DMS 273 (cell line): Measurements from ENCODE around the gene DQX1.
"Not testable (repeated sequence)": the region's sequence is repeated elsewhere in the genome, so short reads cannot be mapped to it uniquely, and the experiment has no call there.

Experiments used
- DNase-seq: peaks from one replicate; lab custom pipeline; 2025; ENCODE audit not compliant: unreplicated experiment; lab: John Stamatoyannopoulos, UW

DQX1 gene, protein sequence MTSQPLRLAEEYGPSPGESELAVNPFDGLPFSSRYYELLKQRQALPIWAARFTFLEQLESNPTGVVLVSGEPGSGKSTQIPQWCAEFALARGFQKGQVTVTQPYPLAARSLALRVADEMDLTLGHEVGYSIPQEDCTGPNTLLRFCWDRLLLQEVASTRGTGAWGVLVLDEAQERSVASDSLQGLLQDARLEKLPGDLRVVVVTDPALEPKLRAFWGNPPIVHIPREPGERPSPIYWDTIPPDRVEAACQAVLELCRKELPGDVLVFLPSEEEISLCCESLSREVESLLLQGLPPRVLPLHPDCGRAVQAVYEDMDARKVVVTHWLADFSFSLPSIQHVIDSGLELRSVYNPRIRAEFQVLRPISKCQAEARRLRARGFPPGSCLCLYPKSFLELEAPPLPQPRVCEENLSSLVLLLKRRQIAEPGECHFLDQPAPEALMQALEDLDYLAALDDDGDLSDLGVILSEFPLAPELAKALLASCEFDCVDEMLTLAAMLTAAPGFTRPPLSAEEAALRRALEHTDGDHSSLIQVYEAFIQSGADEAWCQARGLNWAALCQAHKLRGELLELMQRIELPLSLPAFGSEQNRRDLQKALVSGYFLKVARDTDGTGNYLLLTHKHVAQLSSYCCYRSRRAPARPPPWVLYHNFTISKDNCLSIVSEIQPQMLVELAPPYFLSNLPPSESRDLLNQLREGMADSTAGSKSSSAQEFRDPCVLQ

DNA sequence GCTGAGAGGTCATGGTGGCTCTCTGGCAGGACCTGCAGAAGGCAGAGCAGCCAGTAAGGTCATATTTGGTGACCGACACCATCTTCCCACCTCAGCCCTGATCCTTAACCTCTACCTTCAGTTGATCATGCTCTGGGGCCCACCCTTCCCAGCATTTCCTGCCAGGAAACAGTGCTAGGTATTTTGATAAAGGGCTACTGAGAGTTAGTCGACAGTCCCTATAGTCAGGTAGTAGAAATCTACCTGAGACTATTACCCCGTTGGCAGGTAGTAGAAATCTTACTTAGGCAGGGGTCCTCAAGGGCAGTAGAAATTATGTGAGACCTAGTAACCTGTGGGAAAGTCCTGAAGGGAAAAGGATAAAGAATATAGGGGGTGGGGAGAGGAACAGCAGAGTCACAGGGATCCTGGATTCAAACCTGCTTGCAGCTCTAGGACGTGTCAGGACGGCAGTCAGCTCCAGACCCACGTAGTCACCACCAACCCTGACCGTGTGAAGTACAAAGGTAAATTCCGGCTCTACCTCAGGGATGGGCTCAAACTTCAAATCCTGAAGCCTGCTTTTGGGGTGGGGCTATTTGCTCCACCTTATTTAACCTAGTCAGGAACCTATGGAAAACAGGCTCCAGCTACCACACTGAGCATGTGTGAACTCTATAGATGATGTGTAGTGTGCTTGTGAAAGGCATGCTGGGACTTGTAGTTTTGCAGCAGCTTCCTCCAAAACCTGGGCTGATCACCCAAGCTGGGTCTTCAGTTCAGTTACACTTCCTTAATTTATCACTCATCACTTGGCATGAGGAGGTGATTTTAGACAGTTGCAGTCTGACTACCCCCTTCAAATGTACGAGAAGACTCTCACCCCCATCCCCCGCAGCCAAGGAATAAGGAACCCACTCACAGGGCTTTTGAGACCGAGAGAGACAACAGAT is at the start of gene DQX1:
Gene DQX1, minus strand, starts transcription at position 515 of the 932 bp plus-strand sequence. Its CDS starts 502 bp downstream, at position 13.
- DNase-seq: peak; percentile 68

DNA sequence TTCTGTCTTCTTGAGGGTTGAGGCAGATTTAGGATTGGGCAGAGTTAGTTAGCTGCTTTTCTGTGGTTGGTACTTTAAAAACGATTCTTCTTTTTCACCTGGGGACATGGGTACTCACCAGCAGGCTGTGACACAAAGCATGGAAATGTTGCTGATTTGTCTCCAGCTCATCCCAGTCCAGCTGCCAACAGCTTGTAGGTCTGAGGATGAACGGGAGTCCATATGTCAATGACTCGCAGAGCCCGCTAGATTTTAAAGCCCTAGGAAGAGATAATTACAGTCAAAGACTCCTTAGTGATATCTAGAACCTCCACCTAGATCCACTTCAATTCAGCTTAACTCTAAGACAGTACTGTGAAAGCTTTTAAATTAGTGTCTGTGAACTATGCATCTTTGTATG is 49.3 kb upstream of the DQX1 start:
- DNase-seq: peak; percentile 57

- no peak for DNase-seq
Measured at GRCh38 chr2:74573747-74574562, 47.9 kb upstream of the DQX1 start.

- DNase-seq: no peak
Measured at GRCh38 chr2:74572178-74572925, 46.3 kb upstream of the DQX1 start.

- no peak for DNase-seq
Measured at GRCh38 chr2:74571058-74571457, 45.0 kb upstream of the DQX1 start.

DNA sequence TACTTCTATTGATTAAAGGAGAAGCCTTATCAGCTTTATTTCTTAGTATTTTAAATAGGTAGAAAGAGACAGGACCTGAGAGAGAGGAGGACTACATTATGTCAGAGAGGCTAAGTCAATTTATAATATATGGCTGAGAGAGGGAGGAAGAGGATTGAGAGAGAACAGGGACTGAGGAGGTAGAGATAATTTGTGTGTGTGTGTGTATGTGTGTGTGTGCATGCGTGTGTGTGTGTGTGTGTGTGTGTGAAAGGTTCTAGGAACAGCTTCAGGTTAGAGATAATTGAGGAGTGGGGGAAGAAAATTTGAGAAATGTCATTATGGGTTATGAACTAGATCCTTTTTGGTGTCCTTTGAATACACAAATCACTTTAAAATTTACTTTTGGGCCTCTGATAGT is 43.7 kb upstream of the DQX1 start:
- DNase-seq: no peak

DNA sequence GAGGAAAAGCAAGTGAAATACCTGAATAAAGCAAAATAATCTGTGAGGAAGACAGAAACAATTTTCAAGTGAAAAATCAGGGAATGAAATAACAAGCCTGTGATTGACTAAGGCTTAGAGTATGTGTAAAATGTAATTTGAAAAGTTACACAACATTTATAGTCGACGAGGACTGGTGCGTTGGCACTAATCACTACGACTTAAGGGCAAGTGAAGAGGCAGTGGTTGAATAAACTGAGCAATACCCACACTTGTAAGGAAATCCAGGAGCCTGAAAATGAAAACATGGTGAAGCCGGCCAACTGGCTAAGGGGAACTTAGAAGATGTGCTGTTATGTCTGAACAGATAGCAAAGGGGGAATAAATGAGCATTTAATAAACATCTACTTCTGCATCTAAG is 41.9 kb upstream of the DQX1 start:
- no peak for DNase-seq

- no peak for DNase-seq
Measured at GRCh38 chr2:74566754-74567085, 40.7 kb upstream of the DQX1 start.

DNA sequence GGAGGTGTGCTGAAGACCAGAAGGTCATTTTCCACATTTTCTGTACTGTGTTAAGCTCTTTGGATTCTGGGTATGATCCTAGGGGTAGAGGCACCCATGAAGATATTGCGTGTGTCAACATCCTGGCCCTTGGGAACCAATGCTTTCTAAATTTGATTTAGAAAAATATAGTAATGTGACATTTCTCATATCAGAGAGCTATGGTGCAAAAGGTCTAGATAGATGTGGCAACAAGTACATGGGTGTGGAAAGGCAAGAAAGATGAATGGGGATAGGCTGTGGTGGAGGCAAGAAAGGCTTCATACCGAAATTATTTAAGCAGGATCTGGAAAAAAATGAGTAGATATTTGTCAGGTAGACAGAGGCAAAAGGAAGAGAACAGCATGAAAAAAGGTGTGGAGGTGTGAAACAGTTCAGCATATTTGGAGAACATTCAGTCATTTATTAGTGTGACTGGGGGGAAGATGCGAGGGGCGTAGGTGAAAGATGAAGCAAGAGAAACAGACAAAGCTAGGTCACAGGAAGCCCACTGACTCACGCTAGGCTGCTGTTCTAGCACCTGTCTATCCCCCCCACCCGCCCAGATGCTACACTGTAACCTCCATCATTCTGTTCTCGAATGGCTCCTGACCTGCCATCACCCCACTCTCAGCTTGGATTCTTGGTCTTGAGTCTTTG is 40.2 kb upstream of the DQX1 start:
- DNase-seq: no peak

GRCh38 chr2:74564222-74564621 is 38.2 kb upstream of the DQX1 start:
- no peak for DNase-seq

DNA sequence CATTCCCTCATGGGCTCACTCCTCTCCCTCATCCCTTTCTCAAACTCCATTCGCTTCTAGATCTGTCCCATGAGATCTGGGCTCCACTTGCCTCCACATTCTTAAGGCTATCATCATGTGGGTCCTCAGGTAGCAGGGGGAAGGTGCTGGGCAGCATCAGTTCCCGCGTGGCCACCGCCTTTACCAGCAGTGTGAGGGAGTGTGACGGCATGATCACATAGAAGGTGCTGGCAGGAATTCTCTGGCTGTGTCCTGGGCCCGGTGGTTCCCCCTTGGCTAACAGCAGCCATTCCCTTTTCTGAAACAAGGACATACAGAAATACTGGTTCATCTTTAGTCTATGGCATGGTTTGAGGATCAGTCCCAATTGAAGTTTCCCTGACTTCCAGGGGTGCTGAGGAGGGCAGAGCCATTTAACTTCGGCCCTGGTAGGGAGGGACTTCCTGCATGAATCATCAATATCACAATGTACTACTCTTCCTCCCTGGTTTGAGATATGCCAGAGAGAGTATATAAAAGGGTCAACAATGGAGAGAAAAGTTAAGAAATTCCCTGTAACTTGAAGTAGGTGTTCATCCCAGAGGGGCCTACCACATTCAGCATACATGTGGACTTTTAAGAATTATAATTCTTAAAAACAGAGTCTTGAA is 36.2 kb upstream of the DQX1 start:
- DNase-seq: no peak

DNA sequence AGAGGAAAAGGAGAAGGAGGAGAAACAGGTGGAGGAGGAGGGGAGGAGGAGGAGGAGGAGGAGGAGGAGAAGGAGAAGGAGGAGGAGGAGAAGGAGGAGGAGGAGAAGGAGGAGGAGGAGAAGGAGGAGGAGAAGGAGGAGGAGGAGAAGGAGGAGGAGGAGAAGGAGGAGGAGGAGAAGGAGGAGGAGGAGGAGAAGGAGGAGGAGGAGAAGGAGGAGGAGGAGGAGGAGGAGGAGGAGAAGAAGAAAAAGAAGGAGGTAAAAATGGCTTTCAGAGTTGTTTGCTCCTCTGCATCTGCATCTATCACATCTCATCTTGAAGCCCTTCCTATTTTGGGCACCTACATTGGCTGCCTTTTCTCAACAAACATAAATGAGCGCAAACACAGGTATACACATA is 35.0 kb upstream of the DQX1 start:
- DNase-seq: not testable (repeated sequence)

- no peak for DNase-seq
Measured at GRCh38 chr2:74560591-74560990, 34.6 kb upstream of the DQX1 start.

- DNase-seq: no peak
Measured at GRCh38 chr2:74559912-74560311, 33.9 kb upstream of the DQX1 start.

DNA sequence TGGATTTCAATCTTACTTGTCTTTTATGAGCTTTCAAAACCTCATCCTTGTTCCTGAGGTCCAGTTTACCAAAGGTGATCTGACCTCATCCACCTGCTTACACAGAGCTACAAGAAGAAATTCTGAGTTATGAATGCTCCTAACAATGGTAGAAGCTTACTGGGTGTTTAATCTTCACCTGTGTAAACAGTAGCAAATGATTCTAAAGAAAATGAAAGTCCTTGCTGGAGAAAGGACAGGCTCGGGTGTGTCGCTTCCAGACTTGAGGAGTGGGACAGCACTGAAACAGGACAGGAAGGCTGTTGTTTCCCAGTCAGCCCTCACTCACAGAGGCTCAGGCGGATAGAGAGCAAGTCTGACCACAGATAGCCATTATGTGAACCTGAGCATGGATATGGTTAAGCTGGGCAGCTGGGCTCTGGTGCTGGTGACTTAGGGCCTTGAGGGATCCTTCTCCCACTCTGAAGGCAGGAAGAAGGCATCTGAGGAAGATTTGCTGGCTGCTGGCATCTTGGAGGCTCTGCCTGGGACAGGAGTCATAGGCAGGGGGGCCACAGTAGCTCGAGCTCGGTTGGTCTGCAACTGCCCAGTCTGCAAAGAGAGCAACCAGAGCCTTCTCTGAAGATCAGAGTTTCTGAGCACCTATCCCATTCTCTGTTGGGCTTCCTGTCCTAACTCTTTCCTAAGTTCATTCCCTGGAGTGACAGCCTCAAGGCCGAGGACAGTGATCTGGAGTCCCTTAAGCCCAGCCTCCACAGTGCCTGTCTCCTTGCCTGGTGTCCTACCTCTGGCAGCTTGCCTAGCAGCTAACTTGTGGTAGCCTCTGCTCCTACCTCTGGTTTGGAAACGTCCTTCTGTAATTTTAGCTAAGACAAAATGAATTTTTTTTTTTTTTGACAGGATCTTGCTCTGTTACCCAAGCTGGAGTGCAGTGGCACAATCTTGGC is 32.5 kb upstream of the DQX1 start:
- DNase-seq: no peak

DNA sequence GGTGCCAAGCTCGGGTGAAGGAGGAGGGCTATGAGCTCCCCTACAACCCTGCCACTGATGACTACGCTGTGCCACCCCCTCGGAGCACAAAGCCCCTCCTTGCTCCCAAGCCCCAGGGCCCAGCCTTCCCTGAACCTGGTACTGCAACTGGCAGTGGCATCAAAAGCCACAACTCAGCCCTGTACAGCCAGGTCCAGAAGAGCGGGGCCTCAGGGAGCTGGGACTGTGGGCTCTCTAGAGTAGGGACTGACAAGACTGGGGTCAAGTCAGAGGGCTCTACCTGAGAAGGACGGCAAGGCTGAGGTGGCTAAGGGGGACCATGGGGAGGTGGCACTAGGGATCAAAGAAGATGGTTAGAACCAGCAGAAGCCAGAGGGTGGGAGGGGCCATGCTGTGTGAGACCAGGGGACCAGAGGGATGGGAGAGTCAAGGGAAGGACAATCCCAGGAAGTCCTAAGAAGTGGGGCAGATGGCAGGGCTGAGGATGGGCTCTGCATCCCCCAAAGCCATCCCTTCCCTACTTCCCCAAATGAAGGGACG is 30.9 kb upstream of the DQX1 start:
- no peak for DNase-seq

GRCh38 chr2:74556159-74556558 is 30.1 kb upstream of the DQX1 start:
- DNase-seq: no peak
